SK-N-SH treated with all-trans-retinoic acid at 6 μM for 48 hours (cell line): ENCODE data around the gene ADH5.

Experiments used
- CREB5 ChIP-seq: fragments of 250-450 bp; sonication (Bioruptor Pico); IDR thresholded peaks from 2 replicates; pipeline ENCODE4 v1.5.1; 2020; ENCODE audit warnings: low read depth, mild to moderate bottlenecking, moderate library complexity
- SNAI2 ChIP-seq: fragments of 250-450 bp; sonication (Bioruptor Pico); IDR thresholded peaks from 2 replicates; pipeline ENCODE4 v1.5.0; 2020; ENCODE audit warnings: mild to moderate bottlenecking, moderate library complexity
- ZNF70 ChIP-seq: fragments of 450-650 bp; formaldehyde crosslinking; IDR thresholded peaks from 2 replicates; pipeline ENCODE4 v1.5.0; 2020; ENCODE audit warnings: mild to moderate bottlenecking, moderate library complexity

- TF ChIP-seq SNAI2 (CRISPR knock-in tag): no peak
- no peak for TF ChIP-seq ZNF70 (CRISPR knock-in tag)
- TF ChIP-seq CREB5: no peak
These were observed 9.5 kb downstream of the ADH5 start for GRCh38 chr4:99078931-99079624.
